ENCODE results near the gene TMEM63C.

TMEM63C gene

GRCh38 chr14:77270361-77271112 lies 88.9 kb downstream of the TMEM63C start:
- Histone ChIP-seq H3K9ac (ENCODE audit: low read length) (no peak overlapping the region), H3K4me3 (ENCODE audit: low read depth, low read length) (peak overlapping the region; percentile 60)

GRCh38 chr14:77271113-77271710 lies 89.6 kb downstream of the TMEM63C start, which contains the start of gene NGB:
Gene NGB, minus strand, starts transcription at chr14:77271206. Its CDS starts 269 bp downstream, at chr14:77270937.
- H3K27me3 ChIP-seq (ENCODE audit: control insufficient read depth, insufficient read depth, low read length): peaks cover 62% of the 10 kb centered on the region

More at GRCh38 chr14:77270361-77271112, 88.9 kb downstream of the TMEM63C start:
- peaks cover 3% of the 10 kb centered on the region; the same call in 1 of the 2 replicates for H3K4me1 ChIP-seq (ENCODE audit: control insufficient read depth, insufficient read depth, low read length)
- H3K27ac ChIP-seq (ENCODE audit: low read depth, low read length): no peak overlapping the region
- peaks cover 8% of the 10 kb centered on the region for H3K9me3 ChIP-seq (ENCODE audit: control insufficient read depth, insufficient read depth, low read depth, low read length)
- no peaks in the 10 kb centered on the region for H3K36me3 ChIP-seq (ENCODE audit: control insufficient read depth, insufficient read depth, low read length)
- H3K27me3 ChIP-seq (ENCODE audit: control insufficient read depth, insufficient read depth, low read length): peaks cover 62% of the 10 kb centered on the region

GRCh38 chr14:77272261-77272660 lies 90.7 kb downstream of the TMEM63C start:
- H3K4me3 ChIP-seq (ENCODE audit: low read depth, low read length): no peak overlapping the region
- H3K36me3 ChIP-seq (ENCODE audit: control insufficient read depth, insufficient read depth, low read length): 0 out of 2 replicates have a peak, but pooled peaks cover 3% of the 10 kb centered on the region
- H3K9me3 ChIP-seq (ENCODE audit: control insufficient read depth, insufficient read depth, low read depth, low read length): peaks cover 8% of the 10 kb centered on the region
- H3K27ac ChIP-seq (ENCODE audit: low read depth, low read length): no peak overlapping the region
- H3K27me3 ChIP-seq (ENCODE audit: control insufficient read depth, insufficient read depth, low read length): peaks cover 62% of the 10 kb centered on the region
- H3K9ac ChIP-seq (ENCODE audit: low read length): no peak overlapping the region
- H3K4me1 ChIP-seq (ENCODE audit: control insufficient read depth, insufficient read depth, low read length): peaks cover 3% of the 10 kb centered on the region; the same call in 1 of the 2 replicates

More at GRCh38 chr14:77271113-77271710, 89.6 kb downstream of the TMEM63C start, which contains the start of gene NGB:
- Histone ChIP-seq H3K9ac (ENCODE audit: low read length) (no peak within 1 kb of the TSS), H3K36me3 (ENCODE audit: control insufficient read depth, insufficient read depth, low read length) (no peaks in the 10 kb centered on the region), H3K9me3 (ENCODE audit: control insufficient read depth, insufficient read depth, low read depth, low read length) (peaks cover 8% of the 10 kb centered on the region), H3K4me1 (ENCODE audit: control insufficient read depth, insufficient read depth, low read length) (peaks cover 3% of the 10 kb centered on the region; the same call in 1 of the 2 replicates), H3K4me3 (ENCODE audit: low read depth, low read length) (peak within 1 kb of the TSS; percentile 60), H3K27ac (ENCODE audit: low read depth, low read length) (no peak within 1 kb of the TSS)

GRCh38 chr14:77273796-77274195 lies 92.2 kb downstream of the TMEM63C start:
- Histone ChIP-seq H3K36me3 (ENCODE audit: control insufficient read depth, insufficient read depth, low read length) (peaks cover 12% of the 10 kb centered on the region), H3K4me1 (ENCODE audit: control insufficient read depth, insufficient read depth, low read length) (peaks cover 3% of the 10 kb centered on the region; the same call in 1 of the 2 replicates), H3K9me3 (ENCODE audit: control insufficient read depth, insufficient read depth, low read depth, low read length) (no peaks in the 10 kb centered on the region), H3K4me3 (ENCODE audit: low read depth, low read length) (no peak overlapping the region), H3K27me3 (ENCODE audit: control insufficient read depth, insufficient read depth, low read length) (peaks cover 48% of the 10 kb centered on the region), H3K27ac (ENCODE audit: low read depth, low read length) (no peak overlapping the region), H3K9ac (ENCODE audit: low read length) (no peak overlapping the region)

GRCh38 chr14:77275041-77275580 lies 93.5 kb downstream of the TMEM63C start:
- H3K36me3 ChIP-seq (ENCODE audit: control insufficient read depth, insufficient read depth, low read length): peaks cover 25% of the 10 kb centered on the region
- no peak overlapping the region for H3K4me3 ChIP-seq (ENCODE audit: low read depth, low read length)
- no peaks in the 10 kb centered on the region for H3K9me3 ChIP-seq (ENCODE audit: control insufficient read depth, insufficient read depth, low read depth, low read length)
- H3K9ac ChIP-seq (ENCODE audit: low read length): no peak overlapping the region
- H3K4me1 ChIP-seq (ENCODE audit: control insufficient read depth, insufficient read depth, low read length): peaks cover 3% of the 10 kb centered on the region; the same call in 1 of the 2 replicates
- H3K27ac ChIP-seq (ENCODE audit: low read depth, low read length): no peak overlapping the region
- peaks cover 35% of the 10 kb centered on the region for H3K27me3 ChIP-seq (ENCODE audit: control insufficient read depth, insufficient read depth, low read length)

GRCh38 chr14:77275601-77276017 lies 94.0 kb downstream of the TMEM63C start:
- Histone ChIP-seq H3K36me3 (ENCODE audit: control insufficient read depth, insufficient read depth, low read length) (peaks cover 28% of the 10 kb centered on the region), H3K27ac (ENCODE audit: low read depth, low read length) (no peak overlapping the region), H3K27me3 (ENCODE audit: control insufficient read depth, insufficient read depth, low read length) (peaks cover 30% of the 10 kb centered on the region), H3K9me3 (ENCODE audit: control insufficient read depth, insufficient read depth, low read depth, low read length) (no peaks in the 10 kb centered on the region), H3K4me3 (ENCODE audit: low read depth, low read length) (no peak overlapping the region), H3K9ac (ENCODE audit: low read length) (no peak overlapping the region), H3K4me1 (ENCODE audit: control insufficient read depth, insufficient read depth, low read length) (peaks cover 3% of the 10 kb centered on the region; the same call in 1 of the 2 replicates)

- H3K9me3 ChIP-seq (ENCODE audit: control insufficient read depth, insufficient read depth, low read depth, low read length): no peaks in the 10 kb centered on the region
- H3K36me3 ChIP-seq (ENCODE audit: control insufficient read depth, insufficient read depth, low read length): peaks cover 28% of the 10 kb centered on the region
- no peak overlapping the region for H3K27ac ChIP-seq (ENCODE audit: low read depth, low read length)
- no peak overlapping the region for H3K4me3 ChIP-seq (ENCODE audit: low read depth, low read length)
- no peaks in the 10 kb centered on the region for H3K4me1 ChIP-seq (ENCODE audit: control insufficient read depth, insufficient read depth, low read length)
- H3K27me3 ChIP-seq (ENCODE audit: control insufficient read depth, insufficient read depth, low read length): peaks cover 22% of the 10 kb centered on the region
- H3K9ac ChIP-seq (ENCODE audit: low read length): no peak overlapping the region
Measured at GRCh38 chr14:77276295-77276935, 94.8 kb downstream of the TMEM63C start.

- H3K27me3 ChIP-seq (ENCODE audit: control insufficient read depth, insufficient read depth, low read length): peaks cover 16% of the 10 kb centered on the region
- H3K4me1 ChIP-seq (ENCODE audit: control insufficient read depth, insufficient read depth, low read length): no peaks in the 10 kb centered on the region
- no peak overlapping the region for H3K27ac ChIP-seq (ENCODE audit: low read depth, low read length)
- H3K36me3 ChIP-seq (ENCODE audit: control insufficient read depth, insufficient read depth, low read length): peaks cover 28% of the 10 kb centered on the region
- H3K9ac ChIP-seq (ENCODE audit: low read length): no peak overlapping the region
- H3K4me3 ChIP-seq (ENCODE audit: low read depth, low read length): no peak overlapping the region
- H3K9me3 ChIP-seq (ENCODE audit: control insufficient read depth, insufficient read depth, low read depth, low read length): no peaks in the 10 kb centered on the region
Measured at GRCh38 chr14:77276959-77277358, 95.4 kb downstream of the TMEM63C start.

- H3K9ac ChIP-seq (ENCODE audit: low read length): no peak overlapping the region
- H3K4me1 ChIP-seq (ENCODE audit: control insufficient read depth, insufficient read depth, low read length): no peaks in the 10 kb centered on the region
- H3K27ac ChIP-seq (ENCODE audit: low read depth, low read length): no peak overlapping the region
- peaks cover 35% of the 10 kb centered on the region for H3K36me3 ChIP-seq (ENCODE audit: control insufficient read depth, insufficient read depth, low read length)
- H3K9me3 ChIP-seq (ENCODE audit: control insufficient read depth, insufficient read depth, low read depth, low read length): no peaks in the 10 kb centered on the region
- H3K27me3 ChIP-seq (ENCODE audit: control insufficient read depth, insufficient read depth, low read length): peaks cover 3% of the 10 kb centered on the region; the same call in 1 of the 2 replicates
- H3K4me3 ChIP-seq (ENCODE audit: low read depth, low read length): no peak overlapping the region
Measured at GRCh38 chr14:77278461-77279230, 97.0 kb downstream of the TMEM63C start.

GRCh38 chr14:77279719-77280118 lies 98.1 kb downstream of the TMEM63C start:
- Histone ChIP-seq H3K9ac (ENCODE audit: low read length) (no peak overlapping the region), H3K9me3 (ENCODE audit: control insufficient read depth, insufficient read depth, low read depth, low read length) (no peaks in the 10 kb centered on the region), H3K4me1 (ENCODE audit: control insufficient read depth, insufficient read depth, low read length) (no peaks in the 10 kb centered on the region), H3K4me3 (ENCODE audit: low read depth, low read length) (no peak overlapping the region), H3K27me3 (ENCODE audit: control insufficient read depth, insufficient read depth, low read length) (no peaks in the 10 kb centered on the region), H3K27ac (ENCODE audit: low read depth, low read length) (no peak overlapping the region), H3K36me3 (ENCODE audit: control insufficient read depth, insufficient read depth, low read length) (peaks cover 45% of the 10 kb centered on the region)
